Progenitor cell of endocrine pancreas (in vitro differentiated cells): Measurements from ENCODE around the gene GPRIN1. TPM values are rescaled to one million over a fixed set of nuclear protein-coding genes. Genes with fewer than 3 reads are reported as not detected.

Source experiments
- DNase-seq: peaks from one replicate; pipeline ENCODE4 v3.0.0; 2021; ENCODE audit warnings: low spot score; ENCODE audit not compliant: unreplicated experiment
- H3K27ac Mint-ChIP-seq: 2 replicates; pipeline ENCODE4 v1.8.0; 2021; ENCODE audit warnings: mild to moderate bottlenecking, moderate library complexity, mixed read lengths
- H3K27me3 Mint-ChIP-seq: 2 replicates; pipeline ENCODE4 v1.8.0; 2021; ENCODE audit warnings: mixed read lengths
- H3K36me3 Mint-ChIP-seq: 2 replicates; pipeline ENCODE4 v1.8.0; 2022; ENCODE audit warnings: mixed read lengths; ENCODE audit not compliant: insufficient read depth
- H3K4me1 Mint-ChIP-seq: 2 replicates; pipeline ENCODE4 v1.8.0; 2021; ENCODE audit warnings: low read depth, mixed read lengths
- H3K4me3 Mint-ChIP-seq: 2 replicates; pipeline ENCODE4 v1.8.0; 2021; ENCODE audit warnings: low read depth, mild to moderate bottlenecking, moderate library complexity, mixed read lengths
- H3K9me3 Mint-ChIP-seq: 2 replicates; pipeline ENCODE4 v1.8.0; 2021; ENCODE audit warnings: low read depth, mixed read lengths
- total RNA-seq: library from RNA; stranded (reverse); gene quantifications from 2 replicates; pipeline ENCODE4 v1.2.1, GENCODE V29; 2021
- TF ChIP-seq, protein P1 (sequence below): fragments of 200-600 bp; sonication (generic); IDR thresholded peaks from one replicate; pipeline ENCODE4 v1.5.0; 2021; ENCODE audit warnings: antibody characterized with exemption, mild to moderate bottlenecking; ENCODE audit not compliant: unreplicated experiment

Gene GPRIN1
- total RNA-seq, 1 donor from 2014 or later: 5.9 TPM

DNA sequence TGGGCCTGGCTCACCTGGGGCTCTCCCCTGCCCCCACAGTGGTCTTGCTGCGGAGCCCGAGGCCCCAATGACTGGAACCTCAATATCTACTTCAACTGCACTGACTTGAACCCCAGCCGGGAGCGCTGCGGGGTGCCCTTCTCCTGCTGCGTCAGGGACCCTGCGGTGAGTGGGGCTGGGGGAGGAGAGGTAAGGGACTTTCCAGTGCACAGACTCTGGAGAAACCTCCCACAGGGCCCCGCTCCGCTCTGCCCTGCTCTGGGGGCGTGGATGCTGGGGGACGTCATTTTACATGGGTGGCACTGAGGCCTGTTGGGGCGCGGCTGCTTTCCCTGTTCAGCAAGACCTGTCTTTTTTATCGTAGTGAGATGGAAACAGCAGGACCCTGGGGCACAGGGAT, 44.9 kb upstream of the GPRIN1 start:
- no peak for DNase-seq
- Mint-ChIP-seq H3K9me3 (no peaks in the 10 kb centered on the region), H3K4me1 (no peaks in the 10 kb centered on the region), H3K27me3 (peaks cover 2% of the 10 kb centered on the region), H3K4me3 (no peak overlapping the region), H3K27ac (no peak overlapping the region), H3K36me3 (peaks cover 12% of the 10 kb centered on the region)
- TF ChIP-seq, protein P1, sequence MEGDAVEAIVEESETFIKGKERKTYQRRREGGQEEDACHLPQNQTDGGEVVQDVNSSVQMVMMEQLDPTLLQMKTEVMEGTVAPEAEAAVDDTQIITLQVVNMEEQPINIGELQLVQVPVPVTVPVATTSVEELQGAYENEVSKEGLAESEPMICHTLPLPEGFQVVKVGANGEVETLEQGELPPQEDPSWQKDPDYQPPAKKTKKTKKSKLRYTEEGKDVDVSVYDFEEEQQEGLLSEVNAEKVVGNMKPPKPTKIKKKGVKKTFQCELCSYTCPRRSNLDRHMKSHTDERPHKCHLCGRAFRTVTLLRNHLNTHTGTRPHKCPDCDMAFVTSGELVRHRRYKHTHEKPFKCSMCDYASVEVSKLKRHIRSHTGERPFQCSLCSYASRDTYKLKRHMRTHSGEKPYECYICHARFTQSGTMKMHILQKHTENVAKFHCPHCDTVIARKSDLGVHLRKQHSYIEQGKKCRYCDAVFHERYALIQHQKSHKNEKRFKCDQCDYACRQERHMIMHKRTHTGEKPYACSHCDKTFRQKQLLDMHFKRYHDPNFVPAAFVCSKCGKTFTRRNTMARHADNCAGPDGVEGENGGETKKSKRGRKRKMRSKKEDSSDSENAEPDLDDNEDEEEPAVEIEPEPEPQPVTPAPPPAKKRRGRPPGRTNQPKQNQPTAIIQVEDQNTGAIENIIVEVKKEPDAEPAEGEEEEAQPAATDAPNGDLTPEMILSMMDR: no peak

- DNase-seq: no peak
- Mint-ChIP-seq H3K4me3 (no peak overlapping the region), H3K27me3 (no peaks in the 10 kb centered on the region), H3K4me1 (no peaks in the 10 kb centered on the region), H3K9me3 (no peaks in the 10 kb centered on the region), H3K36me3 (peaks cover 12% of the 10 kb centered on the region), H3K27ac (no peak overlapping the region)
- TF ChIP-seq, protein P1: no peak
Measured at GRCh38 chr5:176653401-176654385, 43.7 kb upstream of the GPRIN1 start.

GRCh38 chr5:176652136-176652535, 42.2 kb upstream of the GPRIN1 start:
- H3K4me1 Mint-ChIP-seq: no peaks in the 10 kb centered on the region
- no peak overlapping the region for H3K4me3 Mint-ChIP-seq
- no peak overlapping the region for H3K27ac Mint-ChIP-seq
- no peaks in the 10 kb centered on the region for H3K27me3 Mint-ChIP-seq
- peaks cover 11% of the 10 kb centered on the region for H3K36me3 Mint-ChIP-seq
- TF ChIP-seq, protein P1: no peak
- no peaks in the 10 kb centered on the region for H3K9me3 Mint-ChIP-seq
- DNase-seq: no peak

GRCh38 chr5:176651472-176651980, 41.6 kb upstream of the GPRIN1 start:
- Mint-ChIP-seq H3K4me1 (no peaks in the 10 kb centered on the region), H3K27ac (no peak overlapping the region), H3K36me3 (peaks cover 11% of the 10 kb centered on the region), H3K9me3 (no peaks in the 10 kb centered on the region), H3K4me3 (no peak overlapping the region), H3K27me3 (no peaks in the 10 kb centered on the region)
- TF ChIP-seq, protein P1: no peak
- no peak for DNase-seq

DNA sequence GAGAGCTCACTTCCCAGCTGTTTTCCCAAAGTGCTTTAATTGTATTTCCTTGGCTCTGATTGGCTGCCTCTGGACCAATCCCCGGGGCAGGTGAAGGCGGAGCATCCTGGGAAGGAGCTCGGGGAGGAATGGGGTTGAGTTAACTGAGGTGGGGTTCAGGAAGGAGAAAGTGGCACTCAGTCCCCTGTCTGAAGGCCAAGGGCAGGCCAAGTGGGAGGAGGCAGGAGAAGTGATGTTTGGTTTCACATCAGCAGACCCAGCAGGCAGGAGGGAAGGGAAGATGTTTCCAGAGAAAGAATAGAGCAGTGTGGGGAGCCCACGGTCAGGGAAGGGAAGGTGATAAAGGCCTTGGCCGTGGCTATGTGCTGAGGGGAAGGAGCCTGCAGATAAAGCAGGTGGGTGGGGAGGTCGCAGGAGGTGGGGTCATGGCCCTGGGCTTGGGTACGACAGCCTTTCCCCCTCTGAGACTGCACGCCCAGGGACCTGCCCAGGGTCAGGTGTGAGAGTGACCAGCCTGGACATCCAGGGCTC, 40.5 kb upstream of the GPRIN1 start:
- no peaks in the 10 kb centered on the region for H3K27me3 Mint-ChIP-seq
- H3K27ac Mint-ChIP-seq: no peak overlapping the region
- DNase-seq: no peak
- H3K4me1 Mint-ChIP-seq: no peaks in the 10 kb centered on the region
- H3K9me3 Mint-ChIP-seq: no peaks in the 10 kb centered on the region
- H3K4me3 Mint-ChIP-seq: no peak overlapping the region
- TF ChIP-seq, protein P1: no peak
- H3K36me3 Mint-ChIP-seq: peaks cover 8% of the 10 kb centered on the region
